Measurements from ENCODE around the gene RMRP.

Gene RMRP

GRCh38 chr9:35683323-35683722 lies 25.5 kb upstream of the RMRP start:
- Histone ChIP-seq H3K4me1 (ENCODE audit: control insufficient read depth, insufficient read depth, low read length) (peaks cover 25% of the 10 kb centered on the region), H3K27ac (ENCODE audit: low read depth, low read length) (peak overlapping the region; percentile 99), H3K9ac (ENCODE audit: low read length) (no peak overlapping the region), H3K27me3 (ENCODE audit: control insufficient read depth, insufficient read depth, low read length) (no peaks in the 10 kb centered on the region), H3K36me3 (ENCODE audit: control insufficient read depth, insufficient read depth, low read length) (peaks cover 33% of the 10 kb centered on the region), H3K4me3 (ENCODE audit: low read length) (no peak overlapping the region)

GRCh38 chr9:35682520-35683315 lies 24.9 kb upstream of the RMRP start:
- Histone ChIP-seq H3K4me3 (ENCODE audit: low read length) (peak overlapping the region; percentile 17), H3K27me3 (ENCODE audit: control insufficient read depth, insufficient read depth, low read length) (no peaks in the 10 kb centered on the region), H3K36me3 (ENCODE audit: control insufficient read depth, insufficient read depth, low read length) (peaks cover 33% of the 10 kb centered on the region), H3K27ac (ENCODE audit: low read depth, low read length) (peak overlapping the region; percentile 99), H3K4me1 (ENCODE audit: control insufficient read depth, insufficient read depth, low read length) (peaks cover 25% of the 10 kb centered on the region), H3K9ac (ENCODE audit: low read length) (no peak overlapping the region)

- Histone ChIP-seq H3K4me1 (ENCODE audit: control insufficient read depth, insufficient read depth, low read length) (peaks cover 25% of the 10 kb centered on the region), H3K27me3 (ENCODE audit: control insufficient read depth, insufficient read depth, low read length) (no peaks in the 10 kb centered on the region), H3K27ac (ENCODE audit: low read depth, low read length) (peak overlapping the region; percentile 99), H3K9ac (ENCODE audit: low read length) (no peak overlapping the region), H3K4me3 (ENCODE audit: low read length) (no peak overlapping the region), H3K36me3 (ENCODE audit: control insufficient read depth, insufficient read depth, low read length) (peaks cover 33% of the 10 kb centered on the region)
Observed at GRCh38 chr9:35682051-35682450, 24.2 kb upstream of the RMRP start.

- peak overlapping the region; percentile 99 for H3K27ac ChIP-seq (ENCODE audit: low read depth, low read length)
- no peak overlapping the region for H3K9ac ChIP-seq (ENCODE audit: low read length)
- H3K4me1 ChIP-seq (ENCODE audit: control insufficient read depth, insufficient read depth, low read length), result peaks cover 25% of the 10 kb centered on the region
- H3K36me3 ChIP-seq (ENCODE audit: control insufficient read depth, insufficient read depth, low read length), result peaks cover 33% of the 10 kb centered on the region
- no peak overlapping the region for H3K4me3 ChIP-seq (ENCODE audit: low read length)
- H3K27me3 ChIP-seq (ENCODE audit: control insufficient read depth, insufficient read depth, low read length), result no peaks in the 10 kb centered on the region
Observed at GRCh38 chr9:35681341-35682002, 23.7 kb upstream of the RMRP start.

- Histone ChIP-seq H3K4me3 (ENCODE audit: low read length) (no peak overlapping the region), H3K36me3 (ENCODE audit: control insufficient read depth, insufficient read depth, low read length) (peaks cover 31% of the 10 kb centered on the region), H3K27ac (ENCODE audit: low read depth, low read length) (peak overlapping the region; percentile 44), H3K9ac (ENCODE audit: low read length) (no peak overlapping the region), H3K27me3 (ENCODE audit: control insufficient read depth, insufficient read depth, low read length) (no peaks in the 10 kb centered on the region), H3K4me1 (ENCODE audit: control insufficient read depth, insufficient read depth, low read length) (peaks cover 22% of the 10 kb centered on the region)
Observed at GRCh38 chr9:35680331-35681105, 22.7 kb upstream of the RMRP start.

- no peak overlapping the region for H3K4me3 ChIP-seq (ENCODE audit: low read length)
- H3K36me3 ChIP-seq (ENCODE audit: control insufficient read depth, insufficient read depth, low read length), result peaks cover 24% of the 10 kb centered on the region
- peak overlapping the region; percentile 10 for H3K27ac ChIP-seq (ENCODE audit: low read depth, low read length)
- H3K9ac ChIP-seq (ENCODE audit: low read length), result no peak overlapping the region
- H3K27me3 ChIP-seq (ENCODE audit: control insufficient read depth, insufficient read depth, low read length), result no peaks in the 10 kb centered on the region
- H3K4me1 ChIP-seq (ENCODE audit: control insufficient read depth, insufficient read depth, low read length), result peaks cover 16% of the 10 kb centered on the region
Observed at GRCh38 chr9:35679766-35680330, 22.0 kb upstream of the RMRP start.

GRCh38 chr9:35679091-35679490 lies 21.3 kb upstream of the RMRP start:
- no peak overlapping the region for H3K9ac ChIP-seq (ENCODE audit: low read length)
- no peak overlapping the region for H3K4me3 ChIP-seq (ENCODE audit: low read length)
- peaks cover 20% of the 10 kb centered on the region for H3K36me3 ChIP-seq (ENCODE audit: control insufficient read depth, insufficient read depth, low read length)
- H3K4me1 ChIP-seq (ENCODE audit: control insufficient read depth, insufficient read depth, low read length), result peaks cover 10% of the 10 kb centered on the region
- H3K27ac ChIP-seq (ENCODE audit: low read depth, low read length), result no peak overlapping the region
- no peaks in the 10 kb centered on the region for H3K27me3 ChIP-seq (ENCODE audit: control insufficient read depth, insufficient read depth, low read length)

- no peak overlapping the region for H3K27ac ChIP-seq (ENCODE audit: low read depth, low read length)
- no peaks in the 10 kb centered on the region for H3K27me3 ChIP-seq (ENCODE audit: control insufficient read depth, insufficient read depth, low read length)
- H3K4me3 ChIP-seq (ENCODE audit: low read length), result peak overlapping the region; percentile 66
- H3K9ac ChIP-seq (ENCODE audit: low read length), result no peak overlapping the region
- H3K4me1 ChIP-seq (ENCODE audit: control insufficient read depth, insufficient read depth, low read length), result peaks cover 2% of the 10 kb centered on the region
- no peaks in the 10 kb centered on the region for H3K36me3 ChIP-seq (ENCODE audit: control insufficient read depth, insufficient read depth, low read length)
Observed at GRCh38 chr9:35675732-35676392, 18.0 kb upstream of the RMRP start.

- Histone ChIP-seq H3K4me3 (ENCODE audit: low read length) (peak overlapping the region; percentile 66), H3K9ac (ENCODE audit: low read length) (no peak overlapping the region), H3K36me3 (ENCODE audit: control insufficient read depth, insufficient read depth, low read length) (no peaks in the 10 kb centered on the region), H3K27me3 (ENCODE audit: control insufficient read depth, insufficient read depth, low read length) (no peaks in the 10 kb centered on the region), H3K4me1 (ENCODE audit: control insufficient read depth, insufficient read depth, low read length) (peaks cover 2% of the 10 kb centered on the region), H3K27ac (ENCODE audit: low read depth, low read length) (no peak overlapping the region)
Observed at GRCh38 chr9:35675204-35675603, 17.4 kb upstream of the RMRP start.

- no peak overlapping the region for H3K4me3 ChIP-seq (ENCODE audit: low read length)
- no peaks in the 10 kb centered on the region for H3K27me3 ChIP-seq (ENCODE audit: control insufficient read depth, insufficient read depth, low read length)
- no peak overlapping the region for H3K9ac ChIP-seq (ENCODE audit: low read length)
- H3K4me1 ChIP-seq (ENCODE audit: control insufficient read depth, insufficient read depth, low read length), result peaks cover 2% of the 10 kb centered on the region
- no peaks in the 10 kb centered on the region for H3K36me3 ChIP-seq (ENCODE audit: control insufficient read depth, insufficient read depth, low read length)
- H3K27ac ChIP-seq (ENCODE audit: low read depth, low read length), result peak overlapping the region; percentile 5
Observed at GRCh38 chr9:35674025-35674361, 16.2 kb upstream of the RMRP start.

GRCh38 chr9:35673132-35674024 lies 15.6 kb upstream of the RMRP start, which contains the start of gene CA9:
Gene CA9, plus strand, starts transcription at chr9:35673928. Its CDS starts 32 bp downstream, at chr9:35673960.
- Histone ChIP-seq H3K9ac (ENCODE audit: low read length) (no peak within 1 kb of the TSS), H3K27me3 (ENCODE audit: control insufficient read depth, insufficient read depth, low read length) (no peaks in the 10 kb centered on the region), H3K4me1 (ENCODE audit: control insufficient read depth, insufficient read depth, low read length) (peaks cover 2% of the 10 kb centered on the region), H3K27ac (ENCODE audit: low read depth, low read length) (peak within 1 kb of the TSS; percentile 5), H3K36me3 (ENCODE audit: control insufficient read depth, insufficient read depth, low read length) (no peaks in the 10 kb centered on the region), H3K4me3 (ENCODE audit: low read length) (no peak within 1 kb of the TSS)
